ENCODE measurements around the gene CPEB3.
A peak's percentile ranks its signal among the peaks of the same experiment; 100 is the strongest.
"Not testable (repeated sequence)": the region's sequence is repeated elsewhere in the genome, so short reads cannot be mapped to it uniquely, and the experiment has no call there.

Gene CPEB3

DNA sequence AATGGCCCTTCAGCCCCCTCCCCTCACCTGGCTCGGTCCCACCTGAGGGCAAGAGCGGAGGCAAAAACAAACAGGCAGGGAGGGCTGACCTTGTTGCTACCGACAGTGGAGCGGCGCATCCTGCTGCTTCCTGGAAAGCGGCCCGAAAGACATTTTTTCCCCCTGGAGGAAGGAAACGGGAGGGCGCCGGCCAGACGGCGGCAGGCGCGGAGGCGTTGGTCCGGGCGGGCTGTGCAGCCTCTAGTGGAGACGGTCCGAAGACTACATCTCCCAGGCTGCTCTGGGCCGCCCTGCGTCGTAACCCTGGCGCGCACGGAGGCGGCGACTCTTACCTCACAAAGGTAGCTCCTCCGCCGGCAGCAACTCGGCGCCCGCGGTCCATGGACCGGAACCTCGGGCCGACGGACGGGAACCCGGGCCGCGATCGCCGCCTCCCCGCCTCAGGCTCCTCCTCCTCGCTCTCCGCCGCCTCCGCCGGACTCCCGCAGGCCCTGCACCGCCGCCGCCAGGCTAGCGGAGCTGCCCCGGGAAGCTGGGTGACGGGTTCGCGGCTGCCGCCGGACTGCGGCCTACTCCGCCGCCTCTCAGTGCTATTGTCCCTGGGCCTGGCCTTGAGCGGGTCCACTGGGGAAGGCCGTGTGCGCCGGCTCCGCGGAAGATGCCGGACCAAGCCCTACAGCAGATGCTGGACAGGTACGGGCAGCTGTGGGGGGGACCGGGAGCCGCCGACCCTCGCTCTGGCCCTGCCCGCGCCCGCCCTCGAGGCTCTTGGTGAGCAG is at the start of gene CPEB3, which contains the start of gene MARCHF5:
TSS of gene CPEB3 (minus strand) at position 242 of the 779 bp plus-strand sequence. CDS start 50,728 bp downstream, outside the sequence.
TSS of gene MARCHF5 (plus strand) at position 331 of the 779 bp plus-strand sequence. CDS start at position 659, 328 bp downstream.
- H3K4me3 ChIP-seq (ENCODE audit: low read length): peak within 1 kb of the TSS; percentile 99
- TF ChIP-seq ZNF274 (IDR thresholded peaks at IDR 0.05; ENCODE audit: low read depth, low read length): no peak

DNA sequence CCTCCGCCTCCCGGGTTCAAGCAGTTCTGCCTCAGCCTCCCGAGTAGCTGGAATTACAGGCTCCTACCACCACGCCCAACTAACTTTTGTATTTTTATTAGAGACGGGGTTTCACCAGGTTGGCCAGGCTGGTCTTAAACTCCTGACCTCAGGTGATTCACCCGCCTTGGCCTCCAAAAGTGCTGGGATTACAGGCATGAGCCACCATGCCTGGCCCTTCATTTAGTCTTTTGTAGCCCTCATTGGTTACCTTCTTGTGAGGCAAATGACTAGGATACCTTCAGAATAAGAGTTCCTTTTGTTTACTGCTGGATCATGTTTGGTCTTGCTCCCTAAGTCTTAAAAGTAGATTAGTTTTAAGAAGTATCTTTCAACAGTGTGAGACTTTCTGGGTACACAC is 39.0 kb upstream of the CPEB3 start:
- H3K4me3 ChIP-seq (ENCODE audit: low read length): not testable (repeated sequence)

DNA sequence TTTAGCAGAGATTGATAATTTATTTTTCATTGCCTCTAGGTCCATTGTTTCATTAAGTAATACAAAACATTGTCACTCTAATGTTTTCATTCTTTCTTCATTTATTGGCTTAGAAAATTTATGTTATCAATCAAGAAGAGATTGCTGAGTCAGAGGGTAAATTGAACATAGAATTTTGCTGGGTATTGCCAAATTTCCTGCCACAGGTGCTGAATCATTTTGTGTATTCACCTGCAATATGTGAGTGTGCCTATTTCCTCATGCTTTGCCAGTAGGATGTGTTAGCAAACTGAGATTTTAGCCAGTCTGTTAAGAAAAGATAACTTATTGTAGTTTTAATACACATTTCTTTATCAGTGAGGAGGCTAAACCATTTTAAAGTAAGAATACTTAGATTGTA is 38.1 kb upstream of the CPEB3 start:
- no peak for TF ChIP-seq ZNF274 (IDR thresholded peaks at IDR 0.05; ENCODE audit: low read depth, low read length)
- H3K4me3 ChIP-seq (ENCODE audit: low read length): no peak overlapping the region

- no peak overlapping the region for H3K4me3 ChIP-seq (ENCODE audit: low read length)
- TF ChIP-seq ZNF274 (IDR thresholded peaks at IDR 0.05; ENCODE audit: low read depth, low read length): no peak
Observed at GRCh38 chr10:92327445-92328433, 36.9 kb upstream of the CPEB3 start.

DNA sequence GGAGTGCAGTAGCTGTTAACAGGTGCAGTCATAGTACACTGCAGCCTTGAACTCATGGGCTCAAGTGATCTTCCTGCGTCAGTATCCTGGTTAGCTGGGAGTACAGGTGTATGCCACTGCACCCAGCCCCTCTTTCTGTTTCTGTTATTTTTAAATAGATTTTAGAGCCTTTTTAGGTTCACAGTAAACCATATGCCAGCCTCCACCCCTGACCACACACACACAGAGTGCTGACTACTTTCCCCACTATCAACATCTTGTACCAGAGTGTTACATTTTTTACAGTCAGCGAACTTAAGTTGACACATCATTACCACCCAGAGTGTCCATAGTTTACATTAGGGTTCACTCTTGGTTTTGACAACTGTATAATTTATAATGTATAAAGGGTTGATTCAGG is 32.2 kb upstream of the CPEB3 start:
- no peak for TF ChIP-seq ZNF274 (IDR thresholded peaks at IDR 0.05; ENCODE audit: low read depth, low read length)
- H3K4me3 ChIP-seq (ENCODE audit: low read length): no peak overlapping the region

DNA sequence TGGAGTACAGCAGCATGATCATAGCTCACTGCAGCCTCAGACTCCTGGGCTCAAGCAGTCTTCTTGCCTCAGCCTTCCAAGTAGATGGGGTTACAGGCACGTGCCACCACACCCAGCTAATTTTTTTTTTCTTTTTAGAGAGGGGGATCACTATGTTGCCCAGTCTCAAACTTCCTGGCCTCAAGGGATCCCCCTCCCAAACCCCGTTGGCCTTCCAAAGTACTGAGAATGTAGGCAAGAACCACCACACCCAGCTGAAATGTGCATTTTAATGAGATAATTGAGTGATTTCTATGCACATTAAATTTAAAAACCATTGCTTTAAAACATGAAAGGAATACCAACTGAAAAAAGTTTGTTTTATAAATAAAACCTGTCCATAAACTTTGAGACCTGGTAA is 25.7 kb upstream of the CPEB3 start:
- H3K4me3 ChIP-seq (ENCODE audit: low read length): no peak overlapping the region
- no peak for TF ChIP-seq ZNF274 (IDR thresholded peaks at IDR 0.05; ENCODE audit: low read depth, low read length)

DNA sequence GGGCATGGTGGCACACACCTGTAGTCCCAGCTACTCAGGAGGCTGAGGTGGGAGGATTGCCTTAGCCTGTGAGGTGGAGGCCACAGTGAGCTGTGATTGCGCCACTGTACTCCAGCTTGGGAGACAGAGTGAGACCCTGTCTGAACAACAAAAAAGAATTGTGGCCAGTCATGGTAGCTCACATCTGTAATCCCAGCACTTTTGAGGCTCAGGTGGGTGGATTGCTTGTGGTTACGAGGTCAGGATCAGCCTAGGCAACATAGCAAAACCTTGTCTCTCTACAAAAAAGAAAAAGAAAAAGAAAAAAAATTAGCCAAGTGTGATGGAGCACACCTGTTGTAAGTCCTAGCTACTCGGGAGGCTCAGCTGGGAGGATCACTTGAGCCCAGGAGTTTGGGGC is 22.9 kb upstream of the CPEB3 start:
- H3K4me3 ChIP-seq (ENCODE audit: low read length): no peak overlapping the region
- TF ChIP-seq ZNF274 (IDR thresholded peaks at IDR 0.05; ENCODE audit: low read depth, low read length): no peak

DNA sequence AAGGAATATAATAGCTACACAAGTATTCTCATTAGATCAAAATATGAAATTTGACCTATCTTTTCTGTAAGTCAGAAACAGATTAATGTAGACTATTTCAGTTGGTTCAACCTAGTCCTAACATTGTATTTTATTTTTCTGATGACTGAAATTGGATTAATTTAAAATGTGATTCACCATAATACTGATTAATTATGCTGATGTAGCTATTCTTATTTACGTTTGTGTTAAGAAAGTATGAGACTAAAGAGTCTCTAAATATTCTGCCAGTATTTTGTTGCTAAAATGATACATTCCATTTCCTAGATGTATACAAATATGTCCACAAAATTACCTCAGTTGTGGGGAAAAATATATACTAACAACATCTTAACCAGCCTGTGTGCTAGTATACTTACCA is 18.4 kb upstream of the CPEB3 start:
- TF ChIP-seq ZNF274 (IDR thresholded peaks at IDR 0.05; ENCODE audit: low read depth, low read length): no peak

GRCh38 chr10:92305133-92306072 is 14.5 kb upstream of the CPEB3 start:
- no peak for TF ChIP-seq ZNF274 (IDR thresholded peaks at IDR 0.05; ENCODE audit: low read depth, low read length)
- H3K4me3 ChIP-seq (ENCODE audit: low read length): no peak overlapping the region

More for the DNA sequence above, 18.4 kb upstream of the CPEB3 start:
- no peak overlapping the region for H3K4me3 ChIP-seq (ENCODE audit: low read length)

GRCh38 chr10:92304061-92304460 is 13.2 kb upstream of the CPEB3 start:
- H3K4me3 ChIP-seq (ENCODE audit: low read length): no peak overlapping the region
- no peak for TF ChIP-seq ZNF274 (IDR thresholded peaks at IDR 0.05; ENCODE audit: low read depth, low read length)

- no peak overlapping the region for H3K4me3 ChIP-seq (ENCODE audit: low read length)
- TF ChIP-seq ZNF274 (IDR thresholded peaks at IDR 0.05; ENCODE audit: low read depth, low read length): no peak
Observed at GRCh38 chr10:92303096-92303495, 12.2 kb upstream of the CPEB3 start.

GRCh38 chr10:92298487-92298886 is 7.6 kb upstream of the CPEB3 start:
- no peak for TF ChIP-seq ZNF274 (IDR thresholded peaks at IDR 0.05; ENCODE audit: low read depth, low read length)
- H3K4me3 ChIP-seq (ENCODE audit: low read length): no peak overlapping the region

GRCh38 chr10:92291921-92292845 is 1.3 kb upstream of the CPEB3 start:
- H3K4me3 ChIP-seq (ENCODE audit: low read length): peak overlapping the region; percentile 99
- no peak for TF ChIP-seq ZNF274 (IDR thresholded peaks at IDR 0.05; ENCODE audit: low read depth, low read length)
